Vagina (tissue), 2 donors: Measurements from ENCODE around the gene ACSS1. TPM values are rescaled to one million over a fixed set of nuclear protein-coding genes. Genes with fewer than 3 reads are reported as not detected.

Experiments
- DNase-seq, 2 donors: peaks; one replicate each; pipeline ENCODE4 v3.0.0-alpha.2; 2017; ENCODE audit errors: extremely low spot score in 2 of 2
- H3K27ac ChIP-seq: fragments of 200-600 bp; sonication (generic); one replicate; pipeline ENCODE4 v1.5.1; 2019
- H3K27me3 ChIP-seq: fragments of 200-600 bp; sonication (generic); one replicate; pipeline ENCODE4 v1.5.1; 2019
- H3K36me3 ChIP-seq, 2 donors: fragments of 200-600 bp; sonication (generic); one replicate each; pipeline ENCODE4 v1.5.1; 2017 to 2019
- H3K4me1 ChIP-seq: fragments of 200-600 bp; sonication (generic); one replicate; pipeline ENCODE4 v1.5.1; 2019
- H3K4me3 ChIP-seq, 2 donors: fragments of 200-600 bp; sonication (generic); 1 replicate in 1 of 2; 2 replicates in 1 of 2; pipeline ENCODE4 v1.5.1; 2016 to 2019
- H3K9me3 ChIP-seq: fragments of 200-600 bp; sonication (generic); one replicate; pipeline ENCODE4 v1.5.1; 2019
- POLR2A ChIP-seq, 2 donors: fragments of 450-650 bp; IDR thresholded peaks; one replicate each; pipeline ENCODE4 v1.6.1; 2017; ENCODE audit warnings: antibody characterized with exemption in 2 of 2, mild to moderate bottlenecking in 2 of 2, moderate library complexity in 2 of 2
- POLR2AphosphoS5 ChIP-seq, 2 donors: sonication (generic); formaldehyde crosslinking; IDR thresholded peaks; one replicate each; pipeline ENCODE4 v1.9.0; 2017; ENCODE audit warnings: antibody characterized with exemption in 2 of 2, mild to moderate bottlenecking in 2 of 2, low read depth in 1 of 2; ENCODE audit not compliant: insufficient read depth in 1 of 2
- intact Hi-C: fragments of 100-400 bp; cut with DNase I; formaldehyde crosslinking; loops from one replicate; pipeline ENCODE4 v1.15.1; 2023
- total RNA-seq: library from RNA; depleted of rRNA; stranded (reverse); fragments of >200 nt; gene quantifications from one replicate; pipeline ENCODE4 v1.2.3, GENCODE V29; 2016
- TF ChIP-seq, protein P1 (sequence below), 3 experiments: fragments of 450-650 bp in 2 of 3; fragments of 200-600 bp in 1 of 3; sonication (generic) in 1 of 3; IDR thresholded peaks; one replicate each; pipeline ENCODE4 v1.5.1; 2017 to 2019; ENCODE audit warnings: antibody characterized with exemption in 3 of 3, mild to moderate bottlenecking in 2 of 3, moderate library complexity in 2 of 3

ACSS1 gene
- total RNA-seq, 1 donor from 2014 or later, result 26.3 TPM

DNA sequence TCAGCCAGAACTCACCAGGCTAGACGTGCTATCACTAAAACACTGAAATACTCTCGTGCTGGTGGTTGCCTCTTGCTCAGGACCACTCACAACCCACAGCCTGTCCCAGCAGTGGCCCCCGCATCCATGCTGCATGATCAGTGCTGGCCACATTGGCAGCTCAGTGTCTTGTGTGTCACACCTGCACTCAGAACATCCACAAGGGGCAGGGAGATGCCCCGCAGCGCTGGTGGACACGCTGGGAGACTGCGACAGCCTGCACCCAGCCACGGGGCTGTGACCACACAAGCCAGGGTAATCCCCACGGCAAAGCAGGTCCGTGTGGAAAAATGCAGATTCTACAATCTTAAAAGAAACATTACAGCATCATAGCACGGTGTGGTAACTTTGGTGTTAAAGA lies 41.5 kb downstream of the ACSS1 start:
- H3K4me1 ChIP-seq, result peaks cover 28% of the 10 kb centered on the region
- H3K4me3 ChIP-seq, result no peak overlapping the region
- no peaks in the 10 kb centered on the region for H3K27me3 ChIP-seq
- H3K27ac ChIP-seq, result no peak overlapping the region
- intact Hi-C loops, result no loop called here
- no peak for TF ChIP-seq POLR2A (IDR thresholded peaks at IDR 0.05)
- no peak for DNase-seq
- H3K36me3 ChIP-seq, result peaks cover 0 to 36% of the 10 kb centered on the region in 2 donors
- no peaks in the 10 kb centered on the region for H3K9me3 ChIP-seq

DNA sequence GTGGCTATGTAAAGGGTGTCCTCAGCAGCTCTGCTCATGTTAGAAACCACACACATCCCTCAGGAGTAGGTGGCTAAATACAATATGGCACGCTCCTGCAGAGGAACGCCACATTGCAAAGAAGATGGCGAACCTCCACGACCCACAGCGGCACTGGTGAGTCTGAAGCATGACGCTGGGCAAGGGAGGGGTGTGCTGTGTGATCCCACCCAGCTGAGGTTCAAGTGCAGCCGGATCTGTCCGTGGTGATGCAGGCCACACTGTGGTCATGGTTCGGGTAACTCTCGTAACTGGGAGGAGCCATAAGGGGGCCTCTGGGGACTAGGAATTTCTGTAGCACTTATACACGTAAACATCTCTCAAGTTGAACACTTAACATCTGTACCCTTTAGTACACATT lies 42.0 kb downstream of the ACSS1 start:
- no peak for TF ChIP-seq POLR2AphosphoS5 (IDR thresholded peaks at IDR 0.05; ENCODE audit: insufficient read depth in 1 of 2, low read depth in 1 of 2)
- TF ChIP-seq POLR2A (IDR thresholded peaks at IDR 0.05), result no peak
- TF ChIP-seq, protein P1, sequence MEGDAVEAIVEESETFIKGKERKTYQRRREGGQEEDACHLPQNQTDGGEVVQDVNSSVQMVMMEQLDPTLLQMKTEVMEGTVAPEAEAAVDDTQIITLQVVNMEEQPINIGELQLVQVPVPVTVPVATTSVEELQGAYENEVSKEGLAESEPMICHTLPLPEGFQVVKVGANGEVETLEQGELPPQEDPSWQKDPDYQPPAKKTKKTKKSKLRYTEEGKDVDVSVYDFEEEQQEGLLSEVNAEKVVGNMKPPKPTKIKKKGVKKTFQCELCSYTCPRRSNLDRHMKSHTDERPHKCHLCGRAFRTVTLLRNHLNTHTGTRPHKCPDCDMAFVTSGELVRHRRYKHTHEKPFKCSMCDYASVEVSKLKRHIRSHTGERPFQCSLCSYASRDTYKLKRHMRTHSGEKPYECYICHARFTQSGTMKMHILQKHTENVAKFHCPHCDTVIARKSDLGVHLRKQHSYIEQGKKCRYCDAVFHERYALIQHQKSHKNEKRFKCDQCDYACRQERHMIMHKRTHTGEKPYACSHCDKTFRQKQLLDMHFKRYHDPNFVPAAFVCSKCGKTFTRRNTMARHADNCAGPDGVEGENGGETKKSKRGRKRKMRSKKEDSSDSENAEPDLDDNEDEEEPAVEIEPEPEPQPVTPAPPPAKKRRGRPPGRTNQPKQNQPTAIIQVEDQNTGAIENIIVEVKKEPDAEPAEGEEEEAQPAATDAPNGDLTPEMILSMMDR (IDR thresholded peaks at IDR 0.05), result no peak
- H3K36me3 ChIP-seq, result peaks cover 0 to 34% of the 10 kb centered on the region in 2 donors
- no peak overlapping the region for H3K27ac ChIP-seq
- no peak for DNase-seq
- peaks cover 28% of the 10 kb centered on the region for H3K4me1 ChIP-seq
- H3K9me3 ChIP-seq, result no peaks in the 10 kb centered on the region
- intact Hi-C loops, result no loop called here
- H3K27me3 ChIP-seq, result no peaks in the 10 kb centered on the region
- no peak overlapping the region for H3K4me3 ChIP-seq

DNA sequence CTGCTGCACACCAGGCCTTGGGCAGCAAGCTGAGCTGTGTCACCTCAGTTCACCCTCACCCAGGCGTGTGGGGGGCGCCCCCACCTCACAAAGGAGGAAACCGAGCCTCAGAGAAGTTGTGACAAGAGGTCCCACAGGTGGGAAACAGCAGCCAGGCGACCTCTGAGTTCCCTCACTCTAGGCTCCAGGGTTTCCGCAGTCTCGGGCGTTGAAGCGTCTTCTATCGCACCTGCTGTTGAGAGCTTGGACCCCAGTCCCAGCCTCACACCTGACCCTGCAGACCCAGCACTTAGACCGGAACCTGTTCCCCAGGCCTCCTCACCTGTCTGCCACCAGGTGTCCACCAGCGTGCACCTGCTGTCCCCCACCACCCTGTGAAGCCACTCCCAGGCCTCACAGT lies 43.1 kb downstream of the ACSS1 start:
- Histone ChIP-seq H3K27ac (no peak overlapping the region), H3K27me3 (no peaks in the 10 kb centered on the region)

DNA sequence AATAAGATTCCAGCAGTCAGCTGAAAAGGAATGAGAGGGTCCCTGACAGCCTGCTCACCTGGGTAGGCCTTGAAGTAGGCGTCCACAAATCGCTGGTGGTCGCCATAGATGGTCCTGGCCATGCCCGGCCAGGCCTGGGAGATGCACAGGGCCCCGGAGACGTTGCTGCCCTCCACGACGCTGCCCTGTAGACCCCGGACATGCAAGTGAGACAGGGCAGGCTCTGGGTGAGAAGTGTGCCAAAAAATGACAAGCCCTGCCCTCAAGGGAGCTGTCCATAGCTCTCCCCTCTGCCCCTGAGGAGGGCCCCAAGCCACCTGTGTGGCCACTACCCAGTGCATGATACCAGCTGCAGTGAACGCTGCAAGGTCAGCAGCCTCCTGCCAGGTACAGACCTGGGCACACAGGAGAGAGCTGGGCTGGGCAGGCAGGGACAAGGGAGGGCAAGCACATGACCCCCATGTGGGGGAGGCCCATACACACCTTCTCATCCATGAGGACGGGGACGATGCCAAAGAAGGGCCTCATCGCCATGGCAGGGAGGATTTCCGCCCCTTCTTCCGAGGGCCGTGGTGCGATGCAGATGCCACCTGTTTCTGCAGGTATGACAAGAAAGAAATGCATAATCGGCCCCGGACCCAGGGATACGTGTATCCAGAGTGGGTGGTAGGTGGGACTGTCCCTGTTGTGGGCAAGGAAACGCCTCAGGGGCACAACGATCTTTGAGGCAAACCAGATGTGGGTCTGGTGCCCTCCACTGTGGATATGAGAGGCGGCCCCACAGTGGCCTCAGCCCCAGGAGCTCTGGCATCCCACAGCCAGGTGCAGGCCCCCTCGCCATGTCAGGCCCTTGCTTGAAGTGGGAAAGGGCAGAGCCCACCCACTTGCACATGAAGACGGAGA lies 44.2 kb downstream of the ACSS1 start:
- no peak for DNase-seq
- Histone ChIP-seq H3K4me1 (peaks cover 18% of the 10 kb centered on the region), H3K27me3 (no peaks in the 10 kb centered on the region), H3K36me3 (peaks cover 0 to 51% of the 10 kb centered on the region in 2 donors), H3K9me3 (no peaks in the 10 kb centered on the region), H3K4me3 (no peak overlapping the region), H3K27ac (no peak overlapping the region)
- intact Hi-C loops, result no loop called here
- TF ChIP-seq POLR2AphosphoS5 (IDR thresholded peaks at IDR 0.05; ENCODE audit: insufficient read depth in 1 of 2, low read depth in 1 of 2), result no peak
- no peak for TF ChIP-seq POLR2A (IDR thresholded peaks at IDR 0.05)
- TF ChIP-seq, protein P1 (IDR thresholded peaks at IDR 0.05), result no peak

More for the DNA sequence above, 43.1 kb downstream of the ACSS1 start:
- TF ChIP-seq, protein P1 (IDR thresholded peaks at IDR 0.05), result no peak
- no peak for TF ChIP-seq POLR2A (IDR thresholded peaks at IDR 0.05)
- no peak for TF ChIP-seq POLR2AphosphoS5 (IDR thresholded peaks at IDR 0.05; ENCODE audit: insufficient read depth in 1 of 2, low read depth in 1 of 2)
- Histone ChIP-seq H3K4me3 (no peak overlapping the region), H3K4me1 (peaks cover 28% of the 10 kb centered on the region), H3K9me3 (no peaks in the 10 kb centered on the region), H3K36me3 (peaks cover 0 to 43% of the 10 kb centered on the region in 2 donors)
- intact Hi-C loops, result no loop called here
- DNase-seq, result no peak

DNA sequence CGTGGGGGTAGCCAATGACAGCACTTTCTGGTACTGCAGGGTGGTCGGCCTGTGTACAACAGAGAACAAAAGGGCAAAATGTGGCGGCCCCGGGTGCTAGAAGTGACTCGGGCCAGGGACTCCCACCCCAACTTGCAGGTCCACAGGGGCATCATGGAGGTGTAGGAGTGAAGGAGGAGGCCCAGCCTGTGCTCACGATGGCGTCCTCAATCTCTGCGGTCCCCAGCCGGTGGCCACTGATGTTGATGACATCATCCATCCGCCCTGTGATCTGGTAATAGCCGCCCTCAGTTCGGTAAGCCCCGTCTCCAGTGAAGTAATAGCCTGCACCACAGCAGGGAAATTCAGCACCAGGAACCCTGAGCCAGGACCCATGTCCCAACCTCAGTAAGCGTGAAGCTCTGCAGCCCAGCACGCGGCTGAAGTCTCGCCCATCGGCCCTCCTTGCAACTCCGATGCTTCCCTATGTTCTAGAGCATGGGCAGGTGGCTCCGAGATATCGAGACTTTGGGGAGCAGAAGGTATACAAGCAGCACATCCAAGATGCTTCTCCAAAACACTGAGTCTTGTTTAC lies 45.2 kb downstream of the ACSS1 start:
- H3K4me1 ChIP-seq, result peaks cover 9% of the 10 kb centered on the region
- no peaks in the 10 kb centered on the region for H3K9me3 ChIP-seq
- no peaks in the 10 kb centered on the region for H3K27me3 ChIP-seq
- no peak for DNase-seq
- H3K27ac ChIP-seq, result no peak overlapping the region
- TF ChIP-seq POLR2AphosphoS5 (IDR thresholded peaks at IDR 0.05; ENCODE audit: insufficient read depth in 1 of 2, low read depth in 1 of 2) (no peak), POLR2A (IDR thresholded peaks at IDR 0.05) (no peak)
- TF ChIP-seq, protein P1 (IDR thresholded peaks at IDR 0.05), result no peak
- intact Hi-C loops, result no loop called here
- H3K4me3 ChIP-seq, result no peak overlapping the region
- peaks cover 0 to 61% of the 10 kb centered on the region in 2 donors for H3K36me3 ChIP-seq
